Karpas-422 (cell line): ENCODE data around the gene KRT2. TPM values are rescaled to one million over a fixed set of nuclear protein-coding genes. Genes with fewer than 3 reads are reported as not detected.

Source experiments
- DNase-seq: peaks from one replicate; pipeline ENCODE4 v3.0.0-alpha.2; 2015
- H2AFZ ChIP-seq: fragments of 200-600 bp; sonication (generic); 2 replicates; pipeline ENCODE4 v1.6.1; 2014; ENCODE audit warnings: antibody characterized with exemption, low read length, mixed read lengths
- H3K27ac ChIP-seq: fragments of 200-600 bp; sonication (generic); 2 replicates; pipeline ENCODE4 v1.5.1; 2014; ENCODE audit warnings: mild to moderate bottlenecking, low read length, moderate library complexity
- H3K27me3 ChIP-seq: fragments of 200-600 bp; sonication (generic); 2 replicates; pipeline ENCODE4 v1.6.1; 2014; ENCODE audit warnings: low read length, mixed read lengths
- H3K36me3 ChIP-seq: fragments of 200-600 bp; sonication (generic); 2 replicates; pipeline ENCODE4 v1.6.1; 2014; ENCODE audit warnings: low read length, mixed read lengths; ENCODE audit not compliant: insufficient read depth
- H3K4me1 ChIP-seq: fragments of 200-600 bp; sonication (generic); 2 replicates; pipeline ENCODE4 v1.6.1; 2014; ENCODE audit warnings: mild to moderate bottlenecking, low read length, mixed read lengths
- H3K4me2 ChIP-seq: fragments of 200-600 bp; sonication (generic); 2 replicates; pipeline ENCODE4 v1.6.1; 2014; ENCODE audit warnings: low read length, low read depth, mild to moderate bottlenecking; ENCODE audit not compliant: poor library complexity, severe bottlenecking
- H3K4me3 ChIP-seq: fragments of 200-600 bp; sonication (generic); 2 replicates; pipeline ENCODE4 v1.5.1; 2014; ENCODE audit warnings: mild to moderate bottlenecking, antibody characterized with exemption, low read length, mixed read lengths
- H3K79me2 ChIP-seq: fragments of 200-600 bp; sonication (generic); 2 replicates; pipeline ENCODE4 v1.6.1; 2014; ENCODE audit warnings: mild to moderate bottlenecking, low read length, mixed read lengths
- H3K9ac ChIP-seq: fragments of 200-600 bp; sonication (generic); 2 replicates; pipeline ENCODE4 v1.6.0; 2014; ENCODE audit warnings: low read length
- H3K9me2 ChIP-seq: fragments of 200-600 bp; sonication (generic), shearing (Covaris generic); replicated peaks from 2 replicates; pipeline ENCODE4 v1.6.0; 2014; ENCODE audit warnings: mild to moderate bottlenecking, low read length, moderate library complexity; ENCODE audit not compliant: insufficient read depth
- H3K9me3 ChIP-seq: fragments of 300-700, 200-600 bp; sonication (generic); 2 replicates; pipeline ENCODE4 v1.6.1; 2014; ENCODE audit warnings: low read length, mixed read lengths
- H4K20me1 ChIP-seq: fragments of 200-600 bp; sonication (generic); 2 replicates; pipeline ENCODE4 v1.6.1; 2014; ENCODE audit warnings: mild to moderate bottlenecking, antibody characterized with exemption, low read length, low read depth; ENCODE audit not compliant: insufficient read depth
- total RNA-seq: library from RNA; depleted of rRNA; stranded (reverse); fragments of >200 nt; shearing (Covaris generic); gene quantifications from 2 replicates; pipeline ENCODE4 v1.2.3, GENCODE V29; 2014; ENCODE audit warnings: low replicate concordance; rRNA removed

KRT2 gene
- total RNA-seq, 1 experiment from 2014 or later = not detected

- no peaks in the 10 kb centered on the region for H3K79me2 ChIP-seq
- H3K36me3 ChIP-seq = no peaks in the 10 kb centered on the region
- H3K9ac ChIP-seq = no peak overlapping the region
- DNase-seq = no peak
- no peaks in the 10 kb centered on the region for H3K27me3 ChIP-seq
- no peak overlapping the region for H3K4me3 ChIP-seq
- no peaks in the 10 kb centered on the region for H3K9me2 ChIP-seq
- H3K27ac ChIP-seq = no peak overlapping the region
- no peaks in the 10 kb centered on the region for H3K4me1 ChIP-seq
- H3K9me3 ChIP-seq = no peaks in the 10 kb centered on the region
- no peak overlapping the region for H3K4me2 ChIP-seq
- H2AFZ ChIP-seq = no peak overlapping the region
- no peaks in the 10 kb centered on the region for H4K20me1 ChIP-seq
Measured at GRCh38 chr12:52600475-52600874, 51.5 kb downstream of the KRT2 start.

DNA sequence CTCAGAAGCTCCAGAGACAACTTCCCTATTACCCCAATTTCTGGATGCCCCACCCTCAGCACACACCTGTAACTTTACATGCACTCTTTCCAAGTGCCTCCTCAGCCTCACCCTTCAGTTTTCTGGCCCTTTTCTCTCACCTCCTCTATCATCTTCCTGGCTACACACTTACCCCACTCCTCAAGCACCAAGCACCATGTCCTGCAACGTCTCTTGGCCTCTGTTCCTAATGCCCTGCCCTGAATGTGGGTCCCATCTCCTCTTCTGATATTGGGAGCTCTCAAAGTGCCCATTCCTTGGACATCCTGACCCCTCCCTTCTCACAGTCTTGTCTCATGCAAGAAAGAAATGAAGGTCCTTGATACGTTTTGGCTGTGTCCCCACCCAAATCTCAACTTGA lies 51.9 kb downstream of the KRT2 start:
- H3K4me1 ChIP-seq = no peaks in the 10 kb centered on the region
- no peak overlapping the region for H3K9ac ChIP-seq
- H3K9me2 ChIP-seq = no peaks in the 10 kb centered on the region
- no peak overlapping the region for H2AFZ ChIP-seq
- H3K27me3 ChIP-seq = no peaks in the 10 kb centered on the region
- H3K27ac ChIP-seq = no peak overlapping the region
- no peak overlapping the region for H3K4me2 ChIP-seq
- no peak for DNase-seq
- H3K4me3 ChIP-seq = no peak overlapping the region
- no peaks in the 10 kb centered on the region for H4K20me1 ChIP-seq
- no peaks in the 10 kb centered on the region for H3K36me3 ChIP-seq
- no peaks in the 10 kb centered on the region for H3K9me3 ChIP-seq
- no peaks in the 10 kb centered on the region for H3K79me2 ChIP-seq

DNA sequence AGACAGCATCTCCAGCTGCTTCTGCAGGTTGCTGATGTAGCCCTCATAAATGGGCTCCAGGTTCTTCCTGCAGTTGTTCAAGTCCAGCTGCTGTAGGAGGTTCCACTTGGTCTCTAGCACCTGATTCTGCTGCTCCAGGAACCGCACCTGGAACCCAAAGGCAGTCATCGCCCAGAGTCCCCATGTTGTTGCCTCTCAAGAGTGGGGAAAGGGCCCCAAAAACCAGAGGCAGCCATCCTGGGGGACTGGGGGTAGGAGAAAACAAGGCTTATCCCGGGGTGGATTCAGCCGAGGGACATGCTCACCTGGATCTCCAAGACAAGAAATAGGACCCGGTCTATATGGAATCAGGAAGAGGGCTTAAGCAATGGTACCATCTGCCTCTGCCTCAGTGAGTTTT lies 53.0 kb downstream of the KRT2 start:
- Histone ChIP-seq H3K4me1 (no peaks in the 10 kb centered on the region), H3K36me3 (no peaks in the 10 kb centered on the region), H2AFZ (no peak overlapping the region), H3K27me3 (no peaks in the 10 kb centered on the region), H3K4me3 (no peak overlapping the region), H3K9me3 (no peaks in the 10 kb centered on the region), H3K27ac (no peak overlapping the region), H3K9ac (no peak overlapping the region), H3K9me2 (no peaks in the 10 kb centered on the region), H3K79me2 (no peaks in the 10 kb centered on the region), H3K4me2 (no peak overlapping the region), H4K20me1 (no peaks in the 10 kb centered on the region)
- no peak for DNase-seq

Other genes starting within 250 kb of the KRT2 start
- not detected in 2 replicates for gene KRT82, start 245.9 kb downstream of the KRT2 start, total RNA-seq
- not detected in 2 replicates for gene KRT75, start 217.8 kb downstream of the KRT2 start, total RNA-seq
- gene KRT6B, start 200.1 kb downstream of the KRT2 start, total RNA-seq = not detected in 2 replicates
- gene KRT6C, start 178.4 kb downstream of the KRT2 start, total RNA-seq = not detected in 2 replicates
- gene KRT6A, start 159.0 kb downstream of the KRT2 start, total RNA-seq = not detected in 2 replicates
- gene KRT5, start 131.8 kb downstream of the KRT2 start, total RNA-seq = not detected in 2 replicates
- gene KRT71, start 99.1 kb downstream of the KRT2 start, total RNA-seq = not detected in 2 replicates
- not detected in 2 replicates for gene KRT74, start 78.4 kb downstream of the KRT2 start, total RNA-seq
- not detected in 2 replicates for gene KRT72, start 50.7 kb downstream of the KRT2 start, total RNA-seq
- not detected in 2 replicates for gene KRT73, start 33.7 kb downstream of the KRT2 start, total RNA-seq
- gene KRT1, start 28.2 kb upstream of the KRT2 start, total RNA-seq = not detected in 2 replicates
- gene KRT77, start 51.3 kb upstream of the KRT2 start, total RNA-seq = not detected in 2 replicates
- gene KRT76, start 125.1 kb upstream of the KRT2 start, total RNA-seq = not detected in 2 replicates
- not detected in 2 replicates for gene KRT3, start 143.9 kb upstream of the KRT2 start, total RNA-seq
- not detected in 2 replicates for gene KRT4, start 161.9 kb upstream of the KRT2 start, total RNA-seq
- gene KRT79, start 182.1 kb upstream of the KRT2 start, total RNA-seq = not detected in 2 replicates
- not detected in 2 replicates for gene KRT78, start 196.8 kb upstream of the KRT2 start, total RNA-seq